C4-2B (cell line): ENCODE measurements around the gene ZNF37A.

Experiments
- ZFX ChIP-seq: fragments of 450-650 bp; IDR thresholded peaks from 2 replicates; pipeline ENCODE4 v1.6.1; 2017
- TF ChIP-seq, protein P1 (sequence below): fragments of 450-650 bp; conservative IDR thresholded peaks from 2 replicates; pipeline ENCODE4 v1.5.1; 2017; ENCODE audit warnings: mild to moderate bottlenecking

DNA sequence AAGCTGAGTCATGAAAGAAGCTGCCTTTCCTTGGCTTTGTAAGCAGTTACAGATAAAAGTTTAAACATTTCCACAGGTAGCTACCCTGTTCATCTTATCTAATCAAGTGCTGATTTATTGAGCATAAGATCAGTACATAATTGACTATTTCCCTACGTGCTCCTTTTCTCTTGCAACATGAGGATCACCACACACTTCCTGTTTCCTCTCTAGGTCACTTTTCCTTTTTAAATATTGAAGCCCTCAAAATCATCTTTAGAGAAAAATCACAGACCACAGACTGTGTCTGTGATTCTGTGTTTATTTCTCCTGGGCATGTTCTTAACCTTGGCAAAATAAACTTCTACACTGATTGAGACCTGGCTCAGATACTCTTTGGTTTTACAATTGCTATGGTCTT, 69.5 kb downstream of the ZNF37A start:
- TF ChIP-seq, protein P1, sequence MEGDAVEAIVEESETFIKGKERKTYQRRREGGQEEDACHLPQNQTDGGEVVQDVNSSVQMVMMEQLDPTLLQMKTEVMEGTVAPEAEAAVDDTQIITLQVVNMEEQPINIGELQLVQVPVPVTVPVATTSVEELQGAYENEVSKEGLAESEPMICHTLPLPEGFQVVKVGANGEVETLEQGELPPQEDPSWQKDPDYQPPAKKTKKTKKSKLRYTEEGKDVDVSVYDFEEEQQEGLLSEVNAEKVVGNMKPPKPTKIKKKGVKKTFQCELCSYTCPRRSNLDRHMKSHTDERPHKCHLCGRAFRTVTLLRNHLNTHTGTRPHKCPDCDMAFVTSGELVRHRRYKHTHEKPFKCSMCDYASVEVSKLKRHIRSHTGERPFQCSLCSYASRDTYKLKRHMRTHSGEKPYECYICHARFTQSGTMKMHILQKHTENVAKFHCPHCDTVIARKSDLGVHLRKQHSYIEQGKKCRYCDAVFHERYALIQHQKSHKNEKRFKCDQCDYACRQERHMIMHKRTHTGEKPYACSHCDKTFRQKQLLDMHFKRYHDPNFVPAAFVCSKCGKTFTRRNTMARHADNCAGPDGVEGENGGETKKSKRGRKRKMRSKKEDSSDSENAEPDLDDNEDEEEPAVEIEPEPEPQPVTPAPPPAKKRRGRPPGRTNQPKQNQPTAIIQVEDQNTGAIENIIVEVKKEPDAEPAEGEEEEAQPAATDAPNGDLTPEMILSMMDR: no peak
- TF ChIP-seq ZFX: no peak
